ENCODE data around the gene ZNF200. TPM values are rescaled to one million over a fixed set of nuclear protein-coding genes. Genes with fewer than 3 reads are reported as not detected.

ZNF200 gene
- total RNA-seq, 1 donor from 2014 or later = 14.6 TPM

DNA sequence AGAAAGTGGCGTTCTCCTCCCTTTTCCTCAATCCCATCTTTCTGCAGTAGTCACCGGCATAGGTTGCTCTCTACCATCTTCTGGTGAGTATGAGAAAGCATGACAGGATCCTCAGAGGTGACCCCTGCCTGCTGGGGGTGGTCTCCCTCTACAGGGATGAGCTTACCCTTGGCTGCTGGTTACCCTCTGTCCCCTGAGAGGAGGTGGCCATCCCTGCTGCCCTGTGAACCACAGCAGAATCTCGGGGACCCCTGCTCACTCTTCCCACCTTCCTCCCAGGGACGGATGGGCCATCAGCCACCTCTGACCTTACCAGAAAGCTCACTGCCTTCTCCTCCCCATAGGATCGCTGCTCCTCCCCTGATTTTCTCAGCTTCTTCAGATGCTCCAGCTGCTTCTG is 13.6 kb upstream of the ZNF200 start:
- DNase-seq (ENCODE audit: low spot score in 2 of 2) = no peak
- H3K4me1 ChIP-seq = no peaks in the 10 kb centered on the region
- no peaks in the 10 kb centered on the region for H3K27me3 ChIP-seq
- TF ChIP-seq, protein P1, sequence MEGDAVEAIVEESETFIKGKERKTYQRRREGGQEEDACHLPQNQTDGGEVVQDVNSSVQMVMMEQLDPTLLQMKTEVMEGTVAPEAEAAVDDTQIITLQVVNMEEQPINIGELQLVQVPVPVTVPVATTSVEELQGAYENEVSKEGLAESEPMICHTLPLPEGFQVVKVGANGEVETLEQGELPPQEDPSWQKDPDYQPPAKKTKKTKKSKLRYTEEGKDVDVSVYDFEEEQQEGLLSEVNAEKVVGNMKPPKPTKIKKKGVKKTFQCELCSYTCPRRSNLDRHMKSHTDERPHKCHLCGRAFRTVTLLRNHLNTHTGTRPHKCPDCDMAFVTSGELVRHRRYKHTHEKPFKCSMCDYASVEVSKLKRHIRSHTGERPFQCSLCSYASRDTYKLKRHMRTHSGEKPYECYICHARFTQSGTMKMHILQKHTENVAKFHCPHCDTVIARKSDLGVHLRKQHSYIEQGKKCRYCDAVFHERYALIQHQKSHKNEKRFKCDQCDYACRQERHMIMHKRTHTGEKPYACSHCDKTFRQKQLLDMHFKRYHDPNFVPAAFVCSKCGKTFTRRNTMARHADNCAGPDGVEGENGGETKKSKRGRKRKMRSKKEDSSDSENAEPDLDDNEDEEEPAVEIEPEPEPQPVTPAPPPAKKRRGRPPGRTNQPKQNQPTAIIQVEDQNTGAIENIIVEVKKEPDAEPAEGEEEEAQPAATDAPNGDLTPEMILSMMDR (IDR thresholded peaks at IDR 0.05) = no peak
- H3K9me3 ChIP-seq = no peaks in the 10 kb centered on the region
- no peak overlapping the region for H3K27ac ChIP-seq
- intact Hi-C loops (cut with DNase I) = no loop called here
- H3K36me3 ChIP-seq = no peaks in the 10 kb centered on the region
- H3K4me3 ChIP-seq = no peak overlapping the region

DNA sequence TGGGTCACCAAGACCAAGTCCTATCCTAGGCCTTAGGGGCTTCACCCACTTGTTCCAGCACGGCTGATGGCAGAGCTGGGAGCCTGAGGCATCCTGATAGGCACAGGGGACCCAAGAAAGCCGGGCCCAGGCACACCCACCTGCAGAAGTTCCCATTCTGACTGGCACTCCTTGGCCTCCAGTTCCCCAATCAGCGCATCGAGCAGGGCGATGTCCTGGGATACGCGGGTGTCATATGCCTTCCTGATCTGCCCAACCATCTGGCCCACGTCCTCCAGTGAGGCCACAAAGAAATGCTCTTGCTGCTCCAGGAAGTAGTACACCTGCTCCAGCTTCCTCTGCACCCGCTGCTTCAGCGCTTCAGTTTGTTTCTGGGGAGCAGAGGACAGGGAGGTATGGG is 11.9 kb upstream of the ZNF200 start:
- DNase-seq (ENCODE audit: low spot score in 2 of 2) = no peak
- Histone ChIP-seq H3K4me3 (no peak overlapping the region), H3K27me3 (no peaks in the 10 kb centered on the region), H3K4me1 (no peaks in the 10 kb centered on the region), H3K27ac (no peak overlapping the region), H3K9me3 (no peaks in the 10 kb centered on the region), H3K36me3 (no peaks in the 10 kb centered on the region)
- TF ChIP-seq, protein P1 (IDR thresholded peaks at IDR 0.05) = no peak
- intact Hi-C loops (cut with DNase I) = no loop called here

DNA sequence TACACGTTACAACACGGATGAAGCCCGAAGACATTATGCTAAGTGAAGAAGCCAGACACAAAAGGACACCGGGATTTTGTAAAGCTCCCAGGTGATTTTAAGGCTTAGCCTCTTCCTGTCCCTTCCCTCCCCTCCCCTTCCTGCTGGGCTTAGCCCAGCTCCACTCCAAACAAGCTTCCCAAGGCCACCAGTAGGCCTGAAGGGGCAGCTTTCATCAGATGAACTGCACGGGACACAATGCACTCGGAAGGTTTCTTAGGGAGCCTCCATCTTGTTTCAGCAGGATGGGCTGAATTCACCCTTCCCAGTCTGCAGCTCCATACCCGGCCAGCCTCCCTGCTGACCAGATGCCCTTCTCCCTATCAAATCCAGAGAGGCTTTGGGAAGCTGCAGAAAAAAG is 11.0 kb upstream of the ZNF200 start:
- TF ChIP-seq, protein P1 (IDR thresholded peaks at IDR 0.05) = no peak
- DNase-seq (ENCODE audit: low spot score in 2 of 2) = no peak
- Histone ChIP-seq H3K36me3 (no peaks in the 10 kb centered on the region), H3K9me3 (no peaks in the 10 kb centered on the region), H3K4me3 (no peak overlapping the region), H3K4me1 (no peaks in the 10 kb centered on the region), H3K27ac (no peak overlapping the region), H3K27me3 (no peaks in the 10 kb centered on the region)
- intact Hi-C loops (cut with DNase I) = no loop called here

DNA sequence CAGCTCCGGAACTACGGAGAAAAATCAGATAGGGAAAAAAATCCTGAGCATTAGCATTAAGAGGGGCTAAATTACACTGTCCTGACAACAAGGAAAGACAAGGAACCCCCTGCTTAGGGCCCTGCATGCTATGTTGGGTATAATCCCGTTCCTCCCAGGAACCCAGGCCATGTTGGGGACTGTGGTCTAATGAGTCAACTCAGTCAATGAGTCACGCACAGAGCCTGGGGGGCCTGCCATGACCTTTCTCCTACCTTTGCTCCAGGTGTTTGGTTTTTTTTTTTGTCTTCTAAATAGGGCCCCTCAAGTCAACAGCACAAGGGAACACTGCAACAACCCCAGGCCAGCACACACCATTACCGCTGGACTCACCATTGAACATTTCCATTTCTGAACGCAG is 8.9 kb upstream of the ZNF200 start:
- Histone ChIP-seq H3K9me3 (no peaks in the 10 kb centered on the region), H3K27me3 (no peaks in the 10 kb centered on the region), H3K4me3 (no peak overlapping the region), H3K4me1 (no peaks in the 10 kb centered on the region), H3K36me3 (no peaks in the 10 kb centered on the region), H3K27ac (no peak overlapping the region)
- TF ChIP-seq, protein P1 (IDR thresholded peaks at IDR 0.05) = no peak
- DNase-seq (ENCODE audit: low spot score in 2 of 2) = no peak
- intact Hi-C loops (cut with DNase I) = no loop called here

DNA sequence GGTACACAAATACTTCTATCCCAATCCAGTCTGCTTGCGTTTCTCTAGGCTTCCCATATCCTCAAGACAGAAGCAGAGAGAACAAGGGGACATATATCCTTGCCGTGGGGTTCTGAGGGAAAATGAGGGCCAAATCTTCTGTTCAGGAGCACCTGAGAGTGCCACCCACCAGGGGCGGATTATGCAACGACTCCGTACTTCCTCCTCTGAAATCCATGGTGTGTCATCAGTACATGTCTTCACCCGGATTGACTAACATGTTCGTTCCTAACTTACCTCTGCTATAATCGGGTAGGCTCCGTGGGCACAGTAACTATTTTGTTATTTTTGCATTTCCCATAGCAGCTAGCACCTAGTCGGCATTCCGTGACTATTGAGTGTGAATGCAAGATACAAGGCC is 7.8 kb upstream of the ZNF200 start:
- TF ChIP-seq, protein P1 (IDR thresholded peaks at IDR 0.05) = no peak
- Histone ChIP-seq H3K27ac (no peak overlapping the region), H3K27me3 (no peaks in the 10 kb centered on the region), H3K4me3 (no peak overlapping the region), H3K36me3 (no peaks in the 10 kb centered on the region), H3K9me3 (no peaks in the 10 kb centered on the region), H3K4me1 (no peaks in the 10 kb centered on the region)
- no peak for DNase-seq (ENCODE audit: low spot score in 2 of 2)
- intact Hi-C loops (cut with DNase I) = no loop called here

DNA sequence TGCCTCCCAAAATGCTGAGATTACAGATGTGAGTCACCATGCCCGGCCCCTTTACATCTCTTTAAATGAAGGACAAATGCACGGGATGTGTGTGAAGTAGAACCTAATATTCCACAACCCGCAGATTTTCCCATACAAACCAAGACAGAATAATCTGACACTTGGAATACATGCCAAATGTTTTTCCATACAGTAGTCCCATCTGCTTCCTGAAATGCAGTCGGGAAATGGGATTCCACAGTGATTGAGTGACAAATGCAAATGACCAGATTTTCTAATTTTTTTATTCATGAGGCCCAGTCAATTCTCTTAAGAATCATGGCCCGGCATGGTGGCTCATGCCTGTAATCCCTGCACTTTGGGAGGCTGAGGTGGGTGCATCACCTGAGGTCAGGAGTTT is 6.8 kb upstream of the ZNF200 start:
- DNase-seq (ENCODE audit: low spot score in 2 of 2) = no peak
- intact Hi-C loops (cut with DNase I) = no loop called here
- TF ChIP-seq, protein P1 (IDR thresholded peaks at IDR 0.05) = no peak

More for the DNA sequence above, 6.8 kb upstream of the ZNF200 start:
- no peaks in the 10 kb centered on the region for H3K9me3 ChIP-seq
- H3K4me3 ChIP-seq = no peak overlapping the region
- no peaks in the 10 kb centered on the region for H3K36me3 ChIP-seq
- no peaks in the 10 kb centered on the region for H3K4me1 ChIP-seq
- H3K27ac ChIP-seq = no peak overlapping the region
- H3K27me3 ChIP-seq = no peaks in the 10 kb centered on the region

Data from ascending aorta (tissue), 2 donors.